K562 (cell line): Measurements from ENCODE around the gene GLIS2. TPM values are rescaled to one million over a fixed set of nuclear protein-coding genes. Genes with fewer than 3 reads are reported as not detected.
A peak's percentile ranks its signal among the peaks of the same experiment; 100 is the strongest.

ENCODE experiments used
- CBX1 ChIP-seq: sonication (generic); IDR thresholded peaks from 2 replicates; pipeline ENCODE4 v1.6.1; 2016; ENCODE audit warnings: antibody characterized with exemption, low read depth, mild to moderate bottlenecking
- CEBPG ChIP-seq, 3 experiments: fragments of 200-800 bp in 1 of 3; sonication (Bioruptor generic) in 1 of 3; sonication (generic) in 1 of 3; formaldehyde crosslinking in 1 of 3; IDR thresholded peaks in 2 of 3; conservative IDR thresholded peaks in 1 of 3; 2 replicates each; pipeline versions ENCODE4 v1.6.1 to v1.8.0; 2016 to 2022; ENCODE audit warnings: missing compliant biosample characterization in 2 of 3, missing genetic modification characterization in 2 of 3, mild to moderate bottlenecking in 1 of 3, missing genetic modification reagents in 1 of 3
- CHD4 ChIP-seq: fragments of 200-600 bp; sonication (generic); IDR thresholded peaks from 3 replicates; pipeline ENCODE4 v1.6.1; 2012; ENCODE audit warnings: low read depth, mild to moderate bottlenecking, mixed read lengths, low read length, inconsistent platforms; ENCODE audit not compliant: insufficient read depth, insufficient replicate concordance, poor library complexity, severe bottlenecking
- CTCF ChIP-seq, 3 experiments: IDR thresholded peaks in 2 of 3; conservative IDR thresholded peaks in 1 of 3; 2 replicates each; pipeline ENCODE4 v1.5.1; 2011 to 2012; ENCODE audit warnings: low read length in 3 of 3, mild to moderate bottlenecking in 3 of 3, control low read depth in 2 of 3, improper control_type of control experiment in 1 of 3, inconsistent platforms in 1 of 3, low read depth in 1 of 3, mixed read lengths in 1 of 3, moderate library complexity in 1 of 3; ENCODE audit not compliant: insufficient read depth in 2 of 3
- KLF1 ChIP-seq: fragments of 450-650 bp; IDR thresholded peaks from 2 replicates; pipeline ENCODE4 v1.6.1; 2016; ENCODE audit warnings: missing genetic modification characterization, missing compliant biosample characterization
- KLF6 ChIP-seq: fragments of 250-450 bp; sonication (Bioruptor Pico); IDR thresholded peaks from 2 replicates; pipeline ENCODE4 v1.4.0; 2020; ENCODE audit warnings: mild to moderate bottlenecking, moderate library complexity, borderline replicate concordance
- LCOR ChIP-seq: sonication (generic); formaldehyde crosslinking; IDR thresholded peaks from 2 replicates; pipeline ENCODE4 v1.8.0; 2022; ENCODE audit warnings: mild to moderate bottlenecking, missing genetic modification reagents
- MAZ ChIP-seq, 2 experiments: fragments of 450-650 bp in 1 of 2; sonication (generic) in 1 of 2; formaldehyde crosslinking; IDR thresholded peaks in 1 of 2; conservative IDR thresholded peaks in 1 of 2; 2 replicates each; pipeline versions ENCODE4 v1.4.0 to v1.5.0; 2020; ENCODE audit warnings: mild to moderate bottlenecking in 1 of 2, missing genetic modification reagents in 1 of 2
- MTA1 ChIP-seq: fragments of 450-650 bp; IDR thresholded peaks from 2 replicates; pipeline ENCODE4 v1.6.1; 2017; ENCODE audit warnings: borderline replicate concordance
- MTA3 ChIP-seq: fragments of 450-650 bp; formaldehyde crosslinking; IDR thresholded peaks from 2 replicates; pipeline ENCODE4 v1.6.1; 2017; ENCODE audit warnings: mild to moderate bottlenecking, borderline replicate concordance
- NFIC ChIP-seq: fragments of 450-650 bp; IDR thresholded peaks from 2 replicates; pipeline ENCODE4 v1.6.1; 2017; ENCODE audit warnings: mild to moderate bottlenecking, inconsistent platforms
- PCBP2 ChIP-seq: fragments of 200-400 bp; formaldehyde crosslinking; IDR thresholded peaks from 2 replicates; pipeline ENCODE4 v1.6.1; 2018; ENCODE audit warnings: low read length, low read depth, mild to moderate bottlenecking, moderate library complexity; ENCODE audit not compliant: poor library complexity, severe bottlenecking
- POLR2B ChIP-seq: fragments of 450-650 bp; IDR thresholded peaks from 2 replicates; pipeline ENCODE4 v1.6.1; 2018; ENCODE audit warnings: low read depth; ENCODE audit not compliant: partially characterized antibody
- PRMT5 ChIP-seq: sonication (generic); formaldehyde crosslinking; IDR thresholded peaks from 2 replicates; pipeline ENCODE4 v1.5.0; 2020; ENCODE audit warnings: missing genetic modification reagents
- RAD21 ChIP-seq, 2 experiments: fragments of 250-450 bp in 1 of 2; fragments of 450-650 bp in 1 of 2; sonication (Bioruptor Pico) in 1 of 2; formaldehyde crosslinking in 1 of 2; IDR thresholded peaks in 1 of 2; conservative IDR thresholded peaks in 1 of 2; 2 replicates each; pipeline versions ENCODE4 v1.4.0 to v1.8.0; 2020 to 2022; ENCODE audit warnings: mild to moderate bottlenecking in 2 of 2, moderate library complexity in 1 of 2
- RBBP5 ChIP-seq: fragments of 200-600 bp; sonication (generic); IDR thresholded peaks from 2 replicates; pipeline ENCODE4 v1.6.1; 2012; ENCODE audit warnings: borderline replicate concordance, mild to moderate bottlenecking, low read length, control low read depth, inconsistent platforms; ENCODE audit not compliant: insufficient read depth, poor library complexity, severe bottlenecking
- XRCC4 ChIP-seq: IDR thresholded peaks from one replicate; pipeline ENCODE4 v1.6.1; 2011; ENCODE audit not compliant: insufficient read depth, insufficient read length; ENCODE audit errors: extremely low read depth
- ZBTB7A ChIP-seq: IDR thresholded peaks from 2 replicates; pipeline ENCODE4 v1.6.1; 2011; ENCODE audit warnings: low read depth, mild to moderate bottlenecking, low read length, moderate library complexity, borderline replicate concordance; ENCODE audit not compliant: control insufficient read depth
- ZNF197 ChIP-seq: fragments of 200-800 bp; sonication (Bioruptor generic); IDR thresholded peaks from 2 replicates; pipeline ENCODE4 v1.6.1; 2016; ENCODE audit warnings: low read depth, missing genetic modification characterization, missing compliant biosample characterization
- polyA plus RNA-seq, 8 experiments: library from polyadenylated mRNA; depleted of rRNA in 4 of 8; stranded (reverse) in 5 of 8; unstranded in 3 of 8; fragments of >200 nt; fragmentation: Nextera tagmentation in 2 of 8; fragmentation: Illumina TruSeq in 1 of 8; extraction: Ambion mirVana in 2 of 8; extraction: Trizol in 1 of 8; gene quantifications; 2 replicates each; pipeline versions ENCODE4 v1.2.1 to v1.2.3, GENCODE V29; 2011 to 2014; ENCODE audit warnings: inconsistent platforms in 1 of 8, missing spikeins in 1 of 8
- total RNA-seq, 7 experiments: library from RNA; depleted of rRNA in 6 of 7; stranded (reverse); fragments of >200 nt in 6 of 7; fragmentation: Illumina TruSeq in 2 of 7; extraction: Trizol in 2 of 7; gene quantifications; 2 replicates each; pipeline versions ENCODE4 v1.2.1 to v1.2.3, GENCODE V29; 2011 to 2021; ENCODE audit warnings: low replicate concordance in 1 of 7
- TF ChIP-seq, protein P1 (sequence below): fragments of 250-450 bp; sonication (Bioruptor Pico); IDR thresholded peaks from 2 replicates; pipeline ENCODE4 v1.5.0; 2021
- TF ChIP-seq, protein P2 (sequence below): fragments of 200-800 bp; sonication (Bioruptor generic); IDR thresholded peaks from 2 replicates; pipeline ENCODE4 v1.6.1; 2017; ENCODE audit warnings: missing genetic modification characterization, missing compliant biosample characterization

Gene GLIS2
- total and polyA plus RNA-seq, 9 of the 15 experiments (the other 6 are each of a cell fraction or from before 2014, with no cell fraction given), result 0.10 to 9.0 (median 0.57) TPM

DNA sequence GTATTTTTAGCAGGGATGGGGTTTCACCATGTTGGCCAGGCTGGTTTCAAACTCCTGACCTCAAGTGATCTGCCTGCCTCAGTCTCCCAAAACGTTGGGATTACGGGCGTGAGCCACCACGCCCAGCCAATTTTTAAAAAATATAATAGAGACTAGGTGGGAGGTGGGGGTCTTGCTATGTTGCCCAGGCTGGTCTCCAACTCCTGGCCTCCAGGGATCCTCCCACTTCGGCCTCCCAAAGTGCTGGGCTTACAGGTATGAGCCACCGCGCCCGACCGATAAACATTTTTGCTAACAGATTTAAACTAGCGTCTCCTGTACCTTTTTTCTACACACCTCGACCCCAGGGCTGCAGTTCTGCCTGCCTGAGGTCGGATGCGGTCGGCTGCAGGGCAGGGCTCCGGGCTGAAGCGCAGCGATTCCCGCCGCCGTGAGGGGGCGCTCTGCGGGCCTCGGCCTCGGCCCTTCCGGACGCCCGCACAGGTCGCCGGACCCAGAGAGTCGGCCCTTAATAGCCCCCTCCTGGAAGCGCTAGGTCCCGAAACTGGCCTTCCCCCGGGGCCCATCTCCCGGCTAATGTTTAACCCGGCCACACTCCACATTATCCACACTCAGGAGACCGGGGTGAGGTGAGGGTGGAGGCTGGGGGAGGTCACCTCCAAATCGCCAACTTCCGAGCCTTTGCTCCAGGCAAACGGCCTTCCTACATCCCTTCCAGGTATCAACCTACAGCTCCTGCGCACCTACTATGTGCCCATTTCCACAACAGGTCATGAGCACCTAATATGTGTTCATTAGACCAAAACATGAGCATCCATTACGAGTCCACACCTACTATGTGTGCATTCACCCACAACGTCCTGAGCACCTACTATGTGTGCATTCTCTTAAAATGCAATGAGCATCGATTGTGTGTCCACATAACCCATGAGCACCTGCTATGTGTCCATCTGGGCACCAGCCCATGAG is 2.0 kb upstream of the GLIS2 start (continued):
- TF ChIP-seq RAD21 (CRISPR knock-in tag; conservative IDR thresholded peaks at IDR 0.05 in 1 of 2, IDR thresholded peaks at IDR 0.05 in 1 of 2), result peak; percentile 35 to 48
- peak; percentile 87 to 93 (median 90) for TF ChIP-seq CTCF (IDR thresholded peaks at IDR 0.05 in 2 of 3, conservative IDR thresholded peaks at IDR 0.05 in 1 of 3; ENCODE audit: insufficient read depth in 2 of 3, low read depth in 1 of 3, low read length in 3 of 3)
- peak; percentile 15; the same call in 1 of the 2 replicates for TF ChIP-seq NFIC
- no peak; the same call in none of the 2 replicates for TF ChIP-seq CBX1
- TF ChIP-seq LCOR, result peak; percentile 16; the same call in 1 of the 2 replicates
- TF ChIP-seq, protein P1, sequence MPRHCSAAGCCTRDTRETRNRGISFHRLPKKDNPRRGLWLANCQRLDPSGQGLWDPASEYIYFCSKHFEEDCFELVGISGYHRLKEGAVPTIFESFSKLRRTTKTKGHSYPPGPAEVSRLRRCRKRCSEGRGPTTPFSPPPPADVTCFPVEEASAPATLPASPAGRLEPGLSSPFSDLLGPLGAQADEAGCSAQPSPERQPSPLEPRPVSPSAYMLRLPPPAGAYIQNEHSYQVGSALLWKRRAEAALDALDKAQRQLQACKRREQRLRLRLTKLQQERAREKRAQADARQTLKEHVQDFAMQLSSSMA (CRISPR knock-in tag), result no peak
- no peak for TF ChIP-seq KLF6 (CRISPR knock-in tag)
- peak; percentile 63; the same call in 1 of the 2 replicates for TF ChIP-seq MTA3
- TF ChIP-seq CHD4, result peak; percentile 97
- TF ChIP-seq KLF1 (tag), result peak; percentile 48; the same call in 1 of the 2 replicates
- TF ChIP-seq RBBP5, result no peak
- no peak for TF ChIP-seq PCBP2
- TF ChIP-seq ZNF197 (CRISPR knock-in tag), result no peak
- TF ChIP-seq, protein P2, sequence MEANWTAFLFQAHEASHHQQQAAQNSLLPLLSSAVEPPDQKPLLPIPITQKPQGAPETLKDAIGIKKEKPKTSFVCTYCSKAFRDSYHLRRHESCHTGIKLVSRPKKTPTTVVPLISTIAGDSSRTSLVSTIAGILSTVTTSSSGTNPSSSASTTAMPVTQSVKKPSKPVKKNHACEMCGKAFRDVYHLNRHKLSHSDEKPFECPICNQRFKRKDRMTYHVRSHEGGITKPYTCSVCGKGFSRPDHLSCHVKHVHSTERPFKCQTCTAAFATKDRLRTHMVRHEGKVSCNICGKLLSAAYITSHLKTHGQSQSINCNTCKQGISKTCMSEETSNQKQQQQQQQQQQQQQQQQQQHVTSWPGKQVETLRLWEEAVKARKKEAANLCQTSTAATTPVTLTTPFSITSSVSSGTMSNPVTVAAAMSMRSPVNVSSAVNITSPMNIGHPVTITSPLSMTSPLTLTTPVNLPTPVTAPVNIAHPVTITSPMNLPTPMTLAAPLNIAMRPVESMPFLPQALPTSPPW, result peak; percentile 45
- TF ChIP-seq POLR2B, result no peak
- peak; percentile 47 to 66; a peak in 1 of 4 replicates for TF ChIP-seq MAZ (CRISPR knock-in tag; conservative IDR thresholded peaks at IDR 0.05 in 1 of 2, IDR thresholded peaks at IDR 0.05 in 1 of 2)
- TF ChIP-seq PRMT5 (CRISPR knock-in tag), result no peak
- TF ChIP-seq MTA1, result peak; percentile 42; the same call in 1 of the 2 replicates
- TF ChIP-seq ZBTB7A, result peak; percentile 89
- no peak for TF ChIP-seq XRCC4
- TF ChIP-seq CEBPG (CRISPR knock-in tag; IDR thresholded peaks at IDR 0.05), result no peak
- no peak for TF ChIP-seq CEBPG (tag; conservative IDR thresholded peaks at IDR 0.05 in 1 of 2, IDR thresholded peaks at IDR 0.05 in 1 of 2)
